ENCODE measurements around the gene MAP1LC3B2. TPM values are rescaled to one million over a fixed set of nuclear protein-coding genes. Genes with fewer than 3 reads are reported as not detected.

MAP1LC3B2 gene
- total RNA-seq, 4 donors from 2014 or later: 1.1 to 2.5 TPM; not detected in 2

GRCh38 chr12:116545144-116545543 lies 14.0 kb upstream of the MAP1LC3B2 start:
- 65 to 67% methylated on average over 6 of the region's 6 CpGs for WGBS, 2 donors (ENCODE audit: low coverage in 1 of 2)
- TF ChIP-seq CTCF (IDR thresholded peaks at IDR 0.05) (no peak), POLR2A (IDR thresholded peaks at IDR 0.05) (no peak), POLR2AphosphoS5 (IDR thresholded peaks at IDR 0.05) (no peak), EP300 (IDR thresholded peaks at IDR 0.05; ENCODE audit: low read depth) (no peak)
- Histone ChIP-seq H3K4me1 (peaks cover under 1 to 7% (median 2%) of the 10 kb centered on the region in 4 donors), H3K4me3 (no peak overlapping the region), H3K27me3 (no peaks in the 10 kb centered on the region), H3K36me3 (no peaks in the 10 kb centered on the region), H3K9me3 (no peaks in the 10 kb centered on the region), H3K27ac (peak overlapping the region in 2 of 4 donors; percentile 32 to 45)
- in situ Hi-C loops (cut with MboI; ENCODE audit: low pct_ligation_motif_present in 1 of 4, low pct_unique_long_range_greater_than_20kb in 1 of 4, low sequenced_read_pairs in 3 of 4): loop anchor here in 1 of 4 donors (10.0 kb wide), 1 partner anchor 50 kb away; no protein-coding TSS in a partner anchor
- intact Hi-C loops (cut with DNase I; ENCODE audit: low total_unique reads): no loop called here
- no peak for DNase-seq

- no peaks in the 10 kb centered on the region for H3K27me3 ChIP-seq
- H3K36me3 ChIP-seq: no peaks in the 10 kb centered on the region
- no peak overlapping the region for H3K27ac ChIP-seq
- 91 to 100% methylated on average over 1 to 6 of the region's 6 CpGs for WGBS, 2 donors (ENCODE audit: low coverage in 1 of 2)
- H3K4me1 ChIP-seq: peaks cover 0 to 3% (median 0%) of the 10 kb centered on the region in 4 donors
- in situ Hi-C loops (cut with MboI; ENCODE audit: low pct_ligation_motif_present in 1 of 4, low pct_unique_long_range_greater_than_20kb in 1 of 4, low sequenced_read_pairs in 3 of 4): loop anchor here in 1 of 4 donors (10.0 kb wide), 1 partner anchor 49 kb away; no protein-coding TSS in a partner anchor
- H3K9me3 ChIP-seq: no peaks in the 10 kb centered on the region
- TF ChIP-seq EP300 (IDR thresholded peaks at IDR 0.05; ENCODE audit: low read depth) (no peak), CTCF (IDR thresholded peaks at IDR 0.05) (no peak), POLR2A (IDR thresholded peaks at IDR 0.05) (no peak), POLR2AphosphoS5 (IDR thresholded peaks at IDR 0.05) (no peak)
- no peak overlapping the region for H3K4me3 ChIP-seq
- intact Hi-C loops (cut with DNase I; ENCODE audit: low total_unique reads): no loop called here
- DNase-seq: no peak
These were observed 13.2 kb upstream of the MAP1LC3B2 start for GRCh38 chr12:116545936-116546335.

- H3K27me3 ChIP-seq: no peaks in the 10 kb centered on the region
- intact Hi-C loops (cut with DNase I; ENCODE audit: low total_unique reads) (no loop called here), in situ Hi-C loops (cut with MboI; ENCODE audit: low pct_ligation_motif_present in 1 of 4, low pct_unique_long_range_greater_than_20kb in 1 of 4, low sequenced_read_pairs in 3 of 4) (loop anchor here in 1 of 4 donors (10.0 kb wide), 1 partner anchor 47 kb away; no protein-coding TSS in a partner anchor)
- H3K27ac ChIP-seq: no peak overlapping the region
- TF ChIP-seq POLR2AphosphoS5 (IDR thresholded peaks at IDR 0.05): no peak
- no peak for TF ChIP-seq EP300 (IDR thresholded peaks at IDR 0.05; ENCODE audit: low read depth)
- TF ChIP-seq POLR2A (IDR thresholded peaks at IDR 0.05): no peak
- TF ChIP-seq CTCF (IDR thresholded peaks at IDR 0.05): no peak
- DNase-seq: no peak
- H3K9me3 ChIP-seq: no peaks in the 10 kb centered on the region
- no peaks in the 10 kb centered on the region for H3K36me3 ChIP-seq
- WGBS, 2 donors (ENCODE audit: low coverage in 1 of 2): 57 to 71% methylated on average over 1 to 10 of the region's 10 CpGs
- H3K4me3 ChIP-seq: no peak overlapping the region
- peaks cover 0 to 3% (median 0%) of the 10 kb centered on the region in 4 donors for H3K4me1 ChIP-seq
These were observed 11.2 kb upstream of the MAP1LC3B2 start for GRCh38 chr12:116547955-116548501.

GRCh38 chr12:116549993-116550392 lies 9.2 kb upstream of the MAP1LC3B2 start:
- Histone ChIP-seq H3K27me3 (no peaks in the 10 kb centered on the region), H3K36me3 (no peaks in the 10 kb centered on the region), H3K9me3 (no peaks in the 10 kb centered on the region), H3K4me1 (peaks cover 0 to 3% (median 0%) of the 10 kb centered on the region in 4 donors), H3K27ac (no peak overlapping the region), H3K4me3 (no peak overlapping the region)
- intact Hi-C loops (cut with DNase I; ENCODE audit: low total_unique reads) (no loop called here), in situ Hi-C loops (cut with MboI; ENCODE audit: low pct_ligation_motif_present in 1 of 4, low pct_unique_long_range_greater_than_20kb in 1 of 4, low sequenced_read_pairs in 3 of 4) (loop anchor here in 1 of 4 donors (10.0 kb wide), 1 partner anchor 45 kb away; no protein-coding TSS in a partner anchor)
- DNase-seq: no peak
- TF ChIP-seq POLR2A (IDR thresholded peaks at IDR 0.05) (no peak), POLR2AphosphoS5 (IDR thresholded peaks at IDR 0.05) (no peak), EP300 (IDR thresholded peaks at IDR 0.05; ENCODE audit: low read depth) (no peak), CTCF (IDR thresholded peaks at IDR 0.05) (no peak)
- 87 to 100% methylated on average over 5 to 10 of the region's 10 CpGs for WGBS, 2 donors (ENCODE audit: low coverage in 1 of 2)
